Suppressor macrophage treated with lipopolysaccharide for 1 hour (primary cell): ENCODE results near the gene ZNF367.

Experiments used
- DNase-seq, 3 donors: peaks; one replicate each; pipeline ENCODE4 v3.0.0-alpha.2; 2020 to 2022

The ZNF367 gene

DNA sequence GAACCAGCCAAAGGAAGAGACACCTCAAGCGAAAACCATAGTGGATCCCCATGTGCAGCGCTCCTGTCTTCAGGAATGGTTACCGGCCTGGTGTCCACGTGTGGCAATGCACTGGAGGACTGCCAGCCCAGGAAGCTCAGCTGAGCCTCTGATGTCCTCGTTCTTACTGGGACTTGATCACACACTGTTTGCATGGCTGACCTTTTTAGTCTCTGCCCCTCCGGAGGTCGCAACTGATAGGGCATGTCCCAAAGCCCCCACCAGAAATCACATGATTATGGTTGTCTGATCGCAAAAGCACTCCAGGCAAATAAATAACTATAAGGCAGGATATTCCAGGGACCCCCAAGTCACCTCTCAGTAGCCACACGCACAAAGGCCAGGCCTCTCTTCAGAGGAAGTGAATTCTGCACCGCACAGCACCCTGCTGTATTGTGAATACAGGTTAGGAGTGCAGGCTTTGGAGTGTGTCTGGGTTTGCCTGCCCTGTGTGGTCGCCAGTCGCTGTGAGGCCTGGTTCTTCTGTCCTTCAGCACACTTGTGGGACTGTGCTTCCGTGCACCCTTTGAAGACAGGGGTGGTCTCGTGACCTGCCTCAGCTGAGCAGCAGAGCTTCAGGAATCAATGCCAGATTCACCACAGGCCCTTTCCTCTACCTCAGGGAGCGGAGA is 18.4 kb upstream of the ZNF367 start:
- DNase-seq, result no peak

DNA sequence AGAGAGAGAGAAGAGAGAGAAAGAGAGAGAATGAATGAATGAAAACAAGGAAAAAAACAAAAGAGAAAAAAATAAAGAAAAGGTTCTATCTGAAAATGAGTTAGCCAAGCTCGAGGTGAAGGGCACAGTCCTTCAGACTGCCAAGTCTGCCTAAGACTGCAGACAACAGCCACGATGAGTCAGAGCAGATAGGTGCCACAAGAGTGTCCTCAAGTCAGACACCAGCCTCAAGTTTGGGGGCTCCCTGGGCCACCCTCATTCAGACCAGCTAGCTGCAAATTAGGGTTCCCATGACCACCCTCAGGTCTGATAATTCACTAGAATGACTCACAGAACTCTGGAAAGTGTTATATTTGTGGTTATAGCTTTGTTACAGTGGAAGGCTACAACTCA is 17.9 kb upstream of the ZNF367 start:
- DNase-seq, result no peak

DNA sequence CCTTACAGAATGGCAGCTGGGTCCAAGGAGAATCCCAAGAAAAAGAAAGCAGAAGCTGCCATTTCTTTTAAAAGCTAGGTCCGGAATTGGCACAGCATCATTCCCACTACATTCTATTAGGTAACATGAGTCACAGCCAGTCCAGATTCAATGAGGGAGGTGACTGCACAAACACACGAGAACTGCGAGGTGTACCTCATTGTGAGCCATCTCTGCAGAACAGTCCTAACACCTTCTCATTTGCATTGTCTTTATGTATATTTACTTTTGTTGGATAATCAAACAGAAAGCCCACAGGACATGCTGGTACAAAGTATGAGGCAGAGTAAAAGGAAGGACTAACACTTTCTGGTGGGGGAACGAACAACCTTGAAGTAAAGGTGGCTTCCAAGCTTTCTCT is 17.2 kb upstream of the ZNF367 start:
- no peak for DNase-seq

DNA sequence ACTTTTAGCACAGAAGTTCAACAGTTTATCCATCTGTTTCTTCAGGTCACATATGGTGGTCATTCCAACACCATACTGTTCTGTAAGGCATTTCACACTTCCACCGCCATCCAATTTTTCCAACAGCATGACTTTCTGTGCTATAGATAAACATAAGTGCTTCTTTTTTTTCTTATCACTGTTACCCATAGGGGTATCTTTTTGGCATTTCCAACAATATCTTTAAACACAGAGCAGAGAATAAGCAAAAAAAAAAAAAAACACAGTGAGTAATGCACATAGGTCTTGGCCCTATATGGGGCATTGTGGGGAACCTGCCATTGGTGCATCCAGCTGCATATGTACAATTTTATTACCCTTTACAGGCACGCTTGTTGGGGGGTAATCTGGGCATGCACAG is 12.2 kb upstream of the ZNF367 start:
- DNase-seq, result no peak

DNA sequence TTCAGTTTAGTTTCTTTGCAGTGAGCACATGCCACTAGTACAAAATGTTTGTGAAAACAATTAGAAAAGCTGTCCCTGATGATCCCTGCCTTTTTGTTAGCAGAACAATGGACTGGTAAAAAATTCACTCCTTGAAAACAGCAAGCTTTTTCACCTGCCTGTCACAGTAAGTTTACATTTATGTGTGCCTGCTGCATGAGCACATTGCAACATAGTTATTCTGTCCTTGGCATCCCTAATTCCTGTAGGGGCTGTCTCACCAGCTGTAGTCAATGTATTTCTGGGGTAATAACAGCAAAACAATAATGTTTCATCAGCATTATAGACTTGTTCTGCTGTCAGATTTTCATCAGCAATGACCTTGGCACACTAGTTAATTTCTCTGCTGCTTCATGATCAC is 11.6 kb upstream of the ZNF367 start:
- no peak for DNase-seq

DNA sequence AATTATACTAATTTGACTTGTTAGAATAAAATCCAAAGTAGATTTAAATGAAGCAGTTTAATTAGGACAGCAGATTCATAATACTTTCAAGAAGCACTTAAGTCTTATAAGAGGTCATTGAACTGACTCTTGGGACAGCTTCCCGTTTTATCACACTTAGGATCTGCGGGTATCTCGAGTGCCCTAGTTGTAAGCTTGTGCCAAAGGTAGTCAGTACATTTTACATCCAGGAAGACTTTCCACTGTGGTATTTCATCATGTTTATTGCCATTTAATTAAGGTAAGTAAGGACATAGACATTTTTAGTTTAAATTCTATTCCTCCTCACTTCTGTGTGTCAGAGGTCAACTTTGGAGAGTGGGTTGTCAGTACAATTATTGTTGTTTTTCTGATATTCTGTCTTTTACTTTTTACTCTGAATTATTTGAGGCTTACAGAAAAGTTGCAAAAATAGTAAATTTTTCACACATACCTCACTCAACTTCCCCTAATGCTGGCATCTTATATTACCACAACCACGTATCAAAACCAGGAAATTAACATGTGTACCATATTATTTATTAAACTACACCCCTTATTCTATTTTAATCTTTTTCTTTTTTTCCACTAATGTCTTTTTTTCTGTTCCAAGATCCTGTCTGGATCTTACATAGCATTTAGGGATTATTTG is 7.5 kb upstream of the ZNF367 start:
- no peak for DNase-seq

DNA sequence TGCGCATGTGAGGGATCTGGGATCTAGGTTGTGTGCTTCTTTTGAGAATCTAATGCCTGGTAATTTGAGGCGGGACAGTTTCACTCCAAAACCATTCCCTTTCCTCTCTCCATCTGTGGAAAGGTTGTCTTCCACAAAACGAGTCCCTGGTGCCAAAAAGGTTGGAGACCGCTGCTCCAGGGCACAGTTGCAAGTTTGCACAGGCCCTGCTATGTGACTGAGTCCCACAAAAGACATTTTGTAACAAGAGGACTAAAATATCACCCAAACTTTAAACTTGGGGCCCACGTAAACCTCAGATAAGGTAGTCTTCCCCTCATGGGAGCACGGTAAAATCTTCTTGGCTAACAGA is 5.8 kb upstream of the ZNF367 start:
- DNase-seq, result no peak

DNA sequence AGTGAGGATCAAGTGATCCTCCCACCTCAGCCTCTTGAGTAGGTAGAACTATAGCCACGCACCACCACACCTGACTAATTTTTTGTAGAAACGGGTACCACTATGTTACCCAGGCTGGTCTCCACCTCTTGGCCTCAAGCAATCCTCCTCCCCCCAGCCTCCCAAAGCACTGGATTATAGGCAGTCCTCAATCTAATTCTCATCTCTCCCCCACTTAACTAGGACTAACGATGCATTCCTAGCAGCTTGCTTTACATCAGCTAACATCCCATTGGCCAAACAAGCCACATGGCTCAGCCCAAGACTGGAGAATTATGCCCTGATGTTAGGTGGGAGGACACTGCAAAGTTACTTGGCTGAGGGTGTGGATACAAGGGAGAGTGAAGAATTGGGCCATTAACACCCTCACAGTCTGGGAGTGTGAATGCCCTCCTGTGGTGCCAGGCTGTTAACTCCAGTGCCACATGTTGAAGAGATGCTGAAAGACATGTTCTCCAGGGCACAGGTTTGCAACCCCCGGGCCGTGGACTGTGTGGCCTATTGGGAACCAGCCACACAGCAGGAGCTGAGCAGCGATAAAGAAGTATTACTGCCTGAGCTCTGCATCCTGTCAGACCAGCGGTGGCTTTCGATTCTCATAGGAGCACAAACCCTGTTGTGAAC is 5.3 kb upstream of the ZNF367 start:
- DNase-seq, result no peak

DNA sequence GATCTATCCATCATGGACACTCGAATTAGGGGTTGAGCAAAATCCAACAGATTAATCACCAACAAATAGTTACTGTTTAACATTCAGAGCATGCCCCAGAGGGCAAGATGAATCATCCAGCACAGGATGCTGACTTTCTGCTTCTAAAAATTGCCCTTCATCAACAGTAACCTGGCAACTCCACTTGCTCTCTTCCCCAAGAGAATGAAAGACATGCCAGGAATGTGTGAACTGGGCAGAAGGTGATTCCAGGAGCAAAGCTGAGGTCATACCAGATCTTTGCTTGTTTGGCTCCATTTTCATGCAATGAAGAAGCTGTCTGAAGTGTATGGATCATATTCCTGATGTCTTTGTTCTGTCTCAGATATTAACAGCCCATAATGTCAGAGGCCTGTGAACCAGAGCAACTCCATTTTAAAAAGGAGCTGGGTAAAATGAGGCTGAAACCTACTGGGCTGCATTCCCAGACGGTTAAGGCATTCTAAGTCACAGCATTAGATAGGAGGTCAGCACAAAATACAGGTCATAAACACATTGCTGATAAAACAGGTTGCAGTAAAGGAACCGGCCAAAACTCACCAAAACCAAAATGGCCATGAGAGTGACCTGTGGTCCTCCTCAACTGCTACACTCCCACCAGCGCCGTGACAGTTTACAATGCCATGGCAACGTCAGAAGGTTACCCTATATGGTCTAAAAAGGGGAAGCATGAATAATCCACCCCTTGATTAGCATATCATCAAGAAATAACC is 2.5 kb upstream of the ZNF367 start:
- peak; percentile 63 to 81 (median 74) for DNase-seq

DNA sequence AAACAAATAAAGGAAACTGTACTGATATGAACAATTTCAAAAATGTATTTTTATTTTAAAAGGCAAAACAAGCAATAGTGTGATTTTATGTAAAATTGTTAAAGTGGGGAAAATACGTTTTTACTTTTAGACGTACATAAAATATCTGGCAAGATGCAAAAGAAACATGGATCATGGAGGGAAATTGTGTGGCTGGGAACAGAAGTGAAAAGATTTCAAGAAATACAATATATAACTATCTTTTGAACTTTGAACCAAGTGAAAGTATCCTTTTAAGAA is 1.5 kb upstream of the ZNF367 start:
- peak in 1 of 3 donors; percentile 4 for DNase-seq

DNA sequence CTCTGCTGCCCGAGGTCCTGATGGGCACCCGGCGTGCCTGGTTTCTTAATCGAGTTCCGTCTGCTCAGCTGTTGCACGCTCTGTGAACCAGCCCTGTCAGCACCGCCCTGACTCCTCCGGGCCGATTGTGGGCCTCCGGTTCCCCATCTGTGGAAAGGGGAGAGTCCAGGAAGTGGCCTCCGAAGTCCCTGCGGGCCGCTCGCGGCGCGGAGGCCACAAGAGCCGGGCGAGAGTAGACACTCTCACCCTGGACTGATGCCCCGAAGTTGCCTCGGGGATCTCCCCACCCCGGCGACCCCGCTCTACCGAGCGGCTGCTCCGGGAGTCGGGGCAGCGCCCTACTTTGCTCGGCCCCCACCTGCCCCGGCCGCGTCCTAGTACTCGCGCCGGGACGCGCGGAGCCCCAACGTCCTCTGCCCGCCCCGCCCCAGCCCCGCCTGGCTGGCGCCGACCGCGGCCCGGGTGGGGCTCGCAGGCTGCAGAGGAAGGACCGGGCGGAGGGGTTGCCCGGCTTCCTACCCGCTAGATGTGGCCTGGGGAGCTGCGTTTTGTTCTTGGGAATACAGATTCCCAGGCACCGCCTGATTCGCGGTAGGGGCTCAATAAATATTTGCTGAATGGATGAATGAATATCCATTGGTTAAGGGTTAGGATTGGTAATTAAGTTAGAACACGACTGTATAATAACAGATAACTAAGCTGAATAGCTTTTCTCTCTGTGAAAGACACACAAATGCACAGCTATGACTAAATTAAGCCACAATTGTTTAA is 935 bp upstream of the ZNF367 start:
- peak; percentile 85 to 92 (median 85) for DNase-seq

DNA sequence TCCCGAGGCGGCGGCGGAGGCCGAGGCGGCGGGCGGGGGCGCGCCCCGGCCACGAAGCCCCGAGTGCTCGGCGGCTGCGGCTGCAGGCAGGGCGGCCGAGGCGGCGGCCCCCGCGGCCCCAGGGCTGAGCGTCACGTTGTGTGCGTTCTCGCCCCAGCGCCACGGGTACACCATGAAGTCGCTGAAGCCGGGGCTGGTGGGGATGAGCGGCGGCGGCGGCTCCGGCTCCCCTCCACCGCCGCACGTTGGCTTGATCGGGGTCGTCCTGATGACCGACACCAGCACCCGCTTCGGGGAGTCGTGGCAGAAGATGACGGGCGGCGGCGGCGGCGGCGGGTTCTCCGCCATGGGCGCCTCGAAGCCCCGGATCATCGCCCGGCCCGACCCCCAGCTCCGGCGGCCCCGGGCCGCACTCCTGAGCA is 498 bp downstream of the ZNF367 start:
- DNase-seq, result peak in 2 of 3 donors; percentile 7 to 21

DNA sequence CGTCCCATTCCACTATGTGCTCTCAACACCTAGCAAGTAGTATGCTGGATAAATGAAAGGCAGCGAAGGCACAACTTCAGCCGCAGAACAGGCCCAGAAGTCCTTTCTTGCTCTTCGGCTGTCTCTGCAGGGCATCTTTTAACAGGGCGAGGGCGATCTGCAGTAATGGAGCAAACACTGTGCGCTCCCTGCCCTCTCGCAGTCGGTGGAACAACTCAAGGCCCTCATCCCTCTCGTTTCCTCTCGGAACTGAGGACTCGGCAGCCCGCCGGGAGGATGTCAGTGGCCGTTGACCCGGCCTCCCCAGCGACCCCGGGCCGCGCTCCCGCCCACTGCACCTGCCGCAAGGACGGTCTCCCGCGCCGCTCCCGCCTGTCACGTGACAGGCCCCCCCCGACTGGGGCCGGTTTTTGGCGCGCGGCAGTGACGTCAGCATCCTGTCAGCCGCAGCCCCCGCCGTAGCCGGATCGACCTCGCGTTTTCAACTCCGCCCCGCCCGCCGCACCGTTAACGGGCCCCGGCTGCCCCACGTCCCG is 1.1 kb downstream of the ZNF367 start:
- DNase-seq, result peak; percentile 81 to 95 (median 93)

DNA sequence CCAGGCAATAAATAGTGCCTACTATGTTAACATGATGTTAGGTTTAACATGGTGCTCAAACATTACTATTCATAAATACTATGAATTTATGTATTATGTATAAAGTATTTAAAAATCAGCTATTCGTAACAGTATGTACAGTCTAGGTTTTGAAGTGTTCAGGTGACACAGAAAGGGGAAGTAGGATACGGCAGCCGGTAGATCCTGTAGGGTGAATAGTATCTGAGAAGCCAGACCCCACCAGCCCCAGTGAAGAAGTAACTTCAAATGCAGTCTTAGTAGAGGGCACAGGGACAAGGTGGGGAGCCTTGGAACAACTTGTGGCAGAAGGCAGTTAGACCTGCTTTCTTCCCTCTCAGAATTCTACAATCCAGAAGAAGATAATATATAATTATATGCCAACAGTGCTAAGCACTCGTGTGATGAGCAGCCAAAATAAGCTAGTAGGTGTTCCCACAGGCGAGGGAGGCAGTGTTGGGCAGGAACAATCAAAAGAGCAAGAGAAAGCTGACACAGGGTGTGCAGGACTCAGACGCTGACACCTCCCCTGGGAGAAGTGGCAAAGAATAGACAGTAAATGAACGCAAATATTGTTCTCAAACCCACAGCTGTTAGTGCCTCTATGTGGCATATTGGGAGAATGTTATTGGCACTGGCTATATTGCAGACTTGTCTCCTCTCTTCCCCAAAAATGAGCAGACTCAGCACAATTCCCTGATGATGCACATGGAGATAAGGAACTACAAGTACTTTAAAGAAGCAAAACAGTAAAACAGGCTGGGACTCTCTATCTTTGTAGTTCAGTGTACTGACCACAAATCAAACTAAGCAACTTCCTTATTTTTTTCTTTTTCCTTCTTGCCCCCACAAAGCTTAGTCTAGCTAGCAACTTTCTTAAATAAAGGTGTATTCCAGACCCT is 4.6 kb downstream of the ZNF367 start:
- DNase-seq, result peak; percentile 59 to 78 (median 61)

DNA sequence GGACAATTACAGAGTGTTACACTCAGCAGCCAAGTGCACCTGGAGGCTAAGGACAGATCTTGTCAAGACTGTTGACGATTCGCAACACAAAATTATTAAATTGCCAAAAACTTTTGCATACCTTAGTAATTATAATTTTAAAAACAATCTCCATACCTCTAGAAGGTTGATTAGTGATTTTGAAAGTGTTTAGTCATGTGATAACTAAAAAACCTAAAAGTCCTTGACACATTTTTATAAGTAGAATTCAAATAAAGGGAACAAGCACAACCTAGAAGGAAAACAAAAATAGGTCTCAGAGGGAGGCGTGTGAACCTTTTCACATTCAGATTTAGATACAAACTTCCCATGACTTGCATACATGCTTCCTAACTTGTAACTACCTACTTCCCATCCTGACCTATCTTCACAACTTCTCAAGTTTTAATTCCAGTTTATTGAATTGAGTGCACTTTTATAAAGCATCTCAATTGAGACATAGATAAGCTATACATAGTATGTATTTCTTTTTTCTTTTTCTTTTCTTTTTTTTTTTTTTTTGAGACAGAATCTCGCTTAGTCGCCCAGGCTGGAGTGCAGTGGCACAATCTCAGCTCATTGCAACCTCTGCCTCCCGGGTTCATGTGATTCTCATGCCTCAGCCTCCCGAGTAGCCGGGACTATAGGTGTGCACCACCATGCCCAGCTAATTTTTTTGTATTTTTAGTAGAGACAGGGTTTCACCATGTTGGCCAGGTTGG is 5.8 kb downstream of the ZNF367 start:
- DNase-seq, result no peak

DNA sequence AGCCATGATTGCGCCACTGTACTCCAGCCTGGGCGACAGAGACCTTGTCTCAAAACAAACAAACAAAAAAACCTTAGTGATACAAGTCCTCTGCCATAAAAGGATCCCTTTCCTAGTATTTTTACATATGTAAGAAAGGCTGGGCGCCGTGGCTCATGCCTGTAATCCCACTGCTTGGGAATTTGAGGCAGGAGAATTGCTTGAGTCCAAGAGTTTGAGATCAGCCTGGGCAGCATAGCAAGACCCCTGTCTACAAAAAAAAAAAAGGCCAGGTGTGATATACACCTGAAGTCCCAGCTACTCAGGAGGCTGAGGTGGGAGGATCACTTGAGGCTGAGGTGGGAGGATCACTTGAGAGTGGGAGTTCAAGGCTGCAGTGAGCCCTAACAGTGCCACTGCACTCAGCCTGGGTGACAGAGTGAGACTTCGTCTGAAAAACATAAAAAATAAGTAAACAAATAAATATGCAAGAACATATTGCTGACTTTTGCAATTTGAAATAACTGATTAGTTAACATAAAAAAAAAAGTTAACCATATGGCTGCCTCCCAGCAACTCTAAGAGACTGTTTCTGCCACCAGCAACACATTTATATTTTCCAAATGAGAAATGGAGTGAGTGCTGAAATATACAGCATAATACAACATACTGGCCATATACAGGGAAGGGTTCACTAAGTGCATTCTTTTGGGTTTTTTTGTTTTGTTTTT is 6.9 kb downstream of the ZNF367 start:
- no peak for DNase-seq

DNA sequence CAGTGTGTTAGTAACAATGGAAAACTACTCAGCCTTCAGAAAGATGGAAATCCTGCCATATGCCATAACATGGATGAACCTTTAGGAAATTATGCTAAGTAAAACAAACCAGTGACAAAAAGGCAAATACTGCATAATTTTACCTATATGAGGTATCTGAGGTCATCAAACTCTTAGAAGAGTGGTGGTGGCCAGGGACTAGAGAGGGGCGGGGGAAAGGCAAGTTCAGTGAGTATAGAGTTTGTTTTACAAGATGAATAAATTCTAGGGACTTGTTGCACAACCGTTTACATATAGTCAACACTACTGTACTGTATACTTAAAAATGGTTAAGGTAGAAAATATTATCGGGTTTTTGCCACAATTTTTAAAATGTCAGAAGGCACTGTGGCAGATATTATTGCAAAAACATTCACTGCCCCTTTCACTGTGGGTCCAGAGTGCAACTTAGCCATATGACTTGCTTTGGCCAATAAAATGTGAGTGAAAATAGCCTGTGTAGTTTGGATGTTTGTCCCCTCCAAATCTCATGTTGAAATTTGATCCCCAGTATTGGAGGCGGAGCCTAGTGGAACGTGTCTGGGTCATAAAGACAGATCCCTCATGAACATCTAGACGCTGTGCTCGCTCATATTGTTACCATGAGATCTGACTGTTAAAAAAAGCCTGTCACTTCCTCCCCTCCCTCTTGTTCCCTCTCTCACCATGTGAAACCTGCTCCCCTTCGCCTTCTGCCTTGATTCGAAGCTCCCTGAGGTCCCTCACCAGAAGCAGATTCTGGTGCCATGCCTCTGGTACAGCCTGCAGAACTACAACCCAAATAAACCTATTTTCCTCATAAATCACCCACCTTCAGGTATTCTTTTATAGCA is 9.5 kb downstream of the ZNF367 start:
- DNase-seq, result no peak

DNA sequence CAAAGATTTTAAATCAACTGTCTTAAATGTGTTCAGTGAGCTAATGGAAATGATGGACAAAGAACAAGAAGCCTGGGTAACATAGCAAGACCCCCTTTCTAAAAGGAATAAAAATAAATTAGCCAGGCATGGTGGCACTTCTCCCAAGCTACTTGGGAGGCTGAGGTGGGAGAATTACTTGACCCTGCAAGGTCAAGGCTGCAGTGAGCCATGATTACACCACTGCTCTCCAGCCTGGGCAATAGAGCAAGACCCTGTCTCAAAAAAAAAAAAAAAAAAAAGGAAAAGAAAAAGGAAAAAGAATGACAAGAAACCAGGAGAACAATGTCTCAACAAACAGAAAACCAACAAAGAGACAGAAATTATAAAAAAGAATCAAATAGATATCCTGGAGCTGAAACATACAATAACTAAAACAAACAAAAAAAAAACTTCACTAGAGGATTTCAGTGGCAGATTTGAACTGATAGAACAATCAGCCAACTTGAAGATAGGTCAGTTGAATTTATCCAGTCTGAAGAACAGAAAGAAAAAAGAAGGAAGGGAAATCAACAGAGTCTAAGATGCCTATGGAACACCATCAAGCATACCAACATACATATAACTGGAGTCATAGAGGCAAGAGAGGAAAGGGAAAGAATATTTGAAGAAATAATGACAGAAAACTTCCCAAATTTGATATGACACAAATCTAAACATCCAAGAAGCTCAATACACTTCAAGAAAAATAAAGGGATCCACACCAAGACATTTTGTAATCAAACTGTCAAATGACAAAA is 17.8 kb downstream of the ZNF367 start:
- DNase-seq, result no peak

DNA sequence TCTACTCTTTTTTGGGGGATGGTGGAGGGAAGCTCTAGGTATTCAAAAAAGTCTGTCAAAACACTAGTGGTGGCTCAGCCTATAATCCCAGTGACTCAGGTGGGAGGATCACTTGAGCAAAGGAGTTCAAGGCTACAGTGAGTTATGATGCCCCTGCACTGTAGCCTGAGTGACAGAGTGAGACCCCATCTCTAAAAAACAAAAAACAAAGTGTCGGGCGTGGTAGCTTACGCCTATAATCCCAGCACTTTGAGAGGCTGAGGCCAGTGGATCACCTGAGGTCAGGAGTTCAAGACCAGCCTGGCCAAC is 18.9 kb downstream of the ZNF367 start:
- DNase-seq, result no peak
